Loucy (cell line): ENCODE results near the gene TPCN2.

Source experiments
- H2AFZ ChIP-seq: fragments of 200-600 bp; sonication (generic); 2 replicates; pipeline ENCODE4 v1.6.0; 2016; ENCODE audit warnings: antibody characterized with exemption, mild to moderate bottlenecking, low read length, moderate library complexity
- H3F3A ChIP-seq: fragments of 200-600 bp; 2 replicates; pipeline ENCODE4 v1.6.0; 2016; ENCODE audit warnings: antibody characterized with exemption, low read depth, mild to moderate bottlenecking
- H3K27me3 ChIP-seq: fragments of 200-600 bp; sonication (generic); 2 replicates; pipeline ENCODE4 v1.6.1; 2014; ENCODE audit warnings: low read length, mild to moderate bottlenecking; ENCODE audit not compliant: insufficient read depth, poor library complexity, severe bottlenecking
- H3K36me3 ChIP-seq: fragments of 200-600 bp; sonication (generic); 2 replicates; pipeline ENCODE4 v1.6.1; 2016; ENCODE audit warnings: low read length; ENCODE audit not compliant: insufficient read depth
- H3K4me1 ChIP-seq: fragments of 200-600 bp; sonication (generic); 2 replicates; pipeline ENCODE4 v1.5.1; 2014; ENCODE audit warnings: low read length, mild to moderate bottlenecking; ENCODE audit not compliant: insufficient read depth, poor library complexity, severe bottlenecking
- H3K4me2 ChIP-seq: fragments of 200-600 bp; sonication (generic); 2 replicates; pipeline ENCODE4 v1.6.0; 2014; ENCODE audit warnings: antibody characterized with exemption, low read length, low read depth, mild to moderate bottlenecking; ENCODE audit not compliant: poor library complexity, severe bottlenecking
- H3K4me3 ChIP-seq: fragments of 200-600 bp; sonication (generic); 2 replicates; pipeline ENCODE4 v1.5.1; 2014; ENCODE audit warnings: low read length, mild to moderate bottlenecking, mixed read lengths; ENCODE audit not compliant: poor library complexity, severe bottlenecking
- H3K79me2 ChIP-seq: fragments of 200-600 bp; sonication (generic); 2 replicates; pipeline ENCODE4 v1.6.1; 2014; ENCODE audit warnings: low read length; ENCODE audit not compliant: insufficient read depth
- H3K9ac ChIP-seq: fragments of 200-600 bp; sonication (generic); 2 replicates; pipeline ENCODE4 v1.6.0; 2014; ENCODE audit warnings: mild to moderate bottlenecking, low read depth, low read length, moderate library complexity; ENCODE audit not compliant: poor library complexity, severe bottlenecking
- H3K9me2 ChIP-seq: fragments of 200-600 bp; sonication (generic); replicated peaks from 2 replicates; pipeline ENCODE4 v1.6.1; 2016; ENCODE audit warnings: low read depth, low read length, mixed read lengths
- H3K9me3 ChIP-seq: fragments of 200-600 bp; sonication (generic); 2 replicates; pipeline ENCODE4 v1.6.1; 2014; ENCODE audit warnings: mild to moderate bottlenecking, antibody characterized with exemption, low read length, low read depth; ENCODE audit not compliant: insufficient read depth
- H4K20me1 ChIP-seq: fragments of 200-600 bp; sonication (generic); 2 replicates; pipeline ENCODE4 v1.6.0; 2014; ENCODE audit warnings: antibody characterized with exemption, low read length, mild to moderate bottlenecking; ENCODE audit not compliant: insufficient read depth, poor library complexity, severe bottlenecking
- CTCF ChIP-seq: fragments of 200-600 bp; sonication (generic); conservative IDR thresholded peaks from 2 replicates; pipeline ENCODE4 v1.5.1; 2014; ENCODE audit warnings: mild to moderate bottlenecking, antibody characterized with exemption, low read length
- EZH2phosphoT487 ChIP-seq: fragments of 200-600 bp; IDR thresholded peaks from 2 replicates; pipeline ENCODE4 v1.6.1; 2018; ENCODE audit warnings: antibody characterized with exemption, mild to moderate bottlenecking, moderate library complexity, borderline replicate concordance

The TPCN2 gene

GRCh38 chr11:69051381-69052342 is 2.9 kb downstream of the TPCN2 start:
- H3K79me2 ChIP-seq, result peaks cover 64% of the 10 kb centered on the region
- no peaks in the 10 kb centered on the region for H3F3A ChIP-seq
- peak overlapping the region; percentile 66 for H3K9ac ChIP-seq
- no peaks in the 10 kb centered on the region for H3K9me2 ChIP-seq
- TF ChIP-seq CTCF (no peak), EZH2phosphoT487 (no peak)
- peak overlapping the region; percentile 86 for H3K4me3 ChIP-seq
- no peaks in the 10 kb centered on the region for H3K9me3 ChIP-seq
- H3K36me3 ChIP-seq, result peaks cover 3% of the 10 kb centered on the region; the same call in 1 of the 2 replicates
- H3K4me2 ChIP-seq, result peak overlapping the region; percentile 87
- H2AFZ ChIP-seq, result no peak overlapping the region
- peaks cover 35% of the 10 kb centered on the region for H4K20me1 ChIP-seq
- H3K27me3 ChIP-seq, result no peaks in the 10 kb centered on the region
- peaks cover 54% of the 10 kb centered on the region for H3K4me1 ChIP-seq

- Histone ChIP-seq H3K79me2 (peaks cover 72% of the 10 kb centered on the region), H3K4me1 (peaks cover 63% of the 10 kb centered on the region)
Measured at GRCh38 chr11:69052343-69053168, 3.8 kb downstream of the TPCN2 start.

GRCh38 chr11:69053169-69053477 is 4.4 kb downstream of the TPCN2 start:
- peaks cover 39% of the 10 kb centered on the region for H4K20me1 ChIP-seq
- H3K4me3 ChIP-seq, result peak overlapping the region; percentile 86
- H3K9me2 ChIP-seq, result no peaks in the 10 kb centered on the region
- TF ChIP-seq EZH2phosphoT487, result no peak
- TF ChIP-seq CTCF, result no peak
- no peaks in the 10 kb centered on the region for H3K9me3 ChIP-seq
- H3F3A ChIP-seq, result no peaks in the 10 kb centered on the region
- H3K36me3 ChIP-seq, result peaks cover 3% of the 10 kb centered on the region; the same call in 1 of the 2 replicates
- peak overlapping the region; percentile 66 for H3K9ac ChIP-seq
- peak overlapping the region; percentile 87 for H3K4me2 ChIP-seq
- peaks cover 67% of the 10 kb centered on the region for H3K4me1 ChIP-seq
- no peak overlapping the region for H2AFZ ChIP-seq
- no peaks in the 10 kb centered on the region for H3K27me3 ChIP-seq
- H3K79me2 ChIP-seq, result peaks cover 78% of the 10 kb centered on the region

More at GRCh38 chr11:69052343-69053168, 3.8 kb downstream of the TPCN2 start:
- H3K4me2 ChIP-seq, result peak overlapping the region; percentile 87
- no peak overlapping the region for H2AFZ ChIP-seq
- H3K4me3 ChIP-seq, result peak overlapping the region; percentile 86
- peak overlapping the region; percentile 66 for H3K9ac ChIP-seq
- TF ChIP-seq EZH2phosphoT487, result no peak
- no peak for TF ChIP-seq CTCF
- no peaks in the 10 kb centered on the region for H3F3A ChIP-seq
- no peaks in the 10 kb centered on the region for H3K27me3 ChIP-seq
- peaks cover 3% of the 10 kb centered on the region; the same call in 1 of the 2 replicates for H3K36me3 ChIP-seq
- H4K20me1 ChIP-seq, result peaks cover 35% of the 10 kb centered on the region
- no peaks in the 10 kb centered on the region for H3K9me3 ChIP-seq
- no peaks in the 10 kb centered on the region for H3K9me2 ChIP-seq
